Activated T-cell treated with anti-CD3 and anti-CD28 coated beads, Interleukin-2, amount 50 U/mL, for 72 hours (primary cell): ENCODE measurements around the gene SLC6A20. TPM values are rescaled to one million over a fixed set of nuclear protein-coding genes. Genes with fewer than 3 reads are reported as not detected.
"Not testable (repeated sequence)": the region's sequence is repeated elsewhere in the genome, so short reads cannot be mapped to it uniquely, and the experiment has no call there.

ENCODE experiments used
- ATAC-seq, 2 donors: fragments of 150-1000 bp; cut with Tn5 transposase; replicated peaks in 1 of 2; 2 replicates each; pipeline ENCODE4 v1.10.0; 2021; ENCODE audit warnings: moderate library complexity in 2 of 2, mild to moderate bottlenecking in 1 of 2
- DNase-seq, 2 donors: peaks; one replicate each; pipeline ENCODE4 v3.0.0; 2021 to 2022; ENCODE audit warnings: mixed read lengths in 1 of 2
- H3K27ac Mint-ChIP-seq: one replicate; pipeline ENCODE4 v1.8.0; 2022; ENCODE audit warnings: mild to moderate bottlenecking, moderate library complexity, mixed read lengths
- H3K27me3 Mint-ChIP-seq: one replicate; pipeline ENCODE4 v1.8.0; 2022; ENCODE audit warnings: low read depth, mixed read lengths
- H3K36me3 Mint-ChIP-seq, 2 donors: one replicate each; pipeline ENCODE4 v1.8.0; 2022; ENCODE audit warnings: mixed read lengths in 2 of 2, mild to moderate bottlenecking in 1 of 2; ENCODE audit not compliant: insufficient read depth in 2 of 2
- H3K4me1 Mint-ChIP-seq: one replicate; pipeline ENCODE4 v1.8.0; 2022; ENCODE audit warnings: low read depth, mixed read lengths
- H3K4me3 Mint-ChIP-seq, 2 donors: one replicate each; pipeline ENCODE4 v1.8.0; 2022; ENCODE audit warnings: mild to moderate bottlenecking in 2 of 2, mixed read lengths in 2 of 2, moderate library complexity in 2 of 2
- H3K9me3 Mint-ChIP-seq, 2 donors: one replicate each; pipeline ENCODE4 v1.8.0; 2022; ENCODE audit warnings: mixed read lengths in 2 of 2
- total RNA-seq, 2 donors: library from RNA; stranded (reverse); gene quantifications; one replicate each; pipeline ENCODE4 v1.2.3, GENCODE V29; 2022

The SLC6A20 gene
- total RNA-seq, 2 donors from 2014 or later, result not detected

GRCh38 chr3:45772341-45773035, 23.8 kb downstream of the SLC6A20 start:
- no peak overlapping the region for H3K4me3 Mint-ChIP-seq

GRCh38 chr3:45771831-45772230, 24.5 kb downstream of the SLC6A20 start:
- H3K36me3 Mint-ChIP-seq, result peaks cover 0 to 1% of the 10 kb centered on the region in 2 donors
- no peak overlapping the region for H3K27ac Mint-ChIP-seq
- DNase-seq, result no peak
- no peak overlapping the region for H3K4me3 Mint-ChIP-seq
- peaks cover 51% of the 10 kb centered on the region for H3K27me3 Mint-ChIP-seq
- peaks cover 0 to 2% of the 10 kb centered on the region in 2 donors for H3K9me3 Mint-ChIP-seq
- ATAC-seq, result no peak
- H3K4me1 Mint-ChIP-seq, result peaks cover 12% of the 10 kb centered on the region

More at GRCh38 chr3:45772341-45773035, 23.8 kb downstream of the SLC6A20 start:
- Mint-ChIP-seq H3K36me3 (no peaks in the 10 kb centered on the region), H3K27me3 (peaks cover 45% of the 10 kb centered on the region), H3K27ac (no peak overlapping the region), H3K4me1 (peaks cover 12% of the 10 kb centered on the region), H3K9me3 (peaks cover 0 to under 1% of the 10 kb centered on the region in 2 donors)
- ATAC-seq, result peak; percentile 72 to 80
- peak in 1 of 2 donors; percentile 18 for DNase-seq

GRCh38 chr3:45771166-45771775, 25.1 kb downstream of the SLC6A20 start:
- peaks cover 12% of the 10 kb centered on the region for H3K4me1 Mint-ChIP-seq
- ATAC-seq (no peak), DNase-seq (no peak)
- H3K27ac Mint-ChIP-seq, result no peak overlapping the region
- H3K4me3 Mint-ChIP-seq, result no peak overlapping the region
- peaks cover 0 to 2% of the 10 kb centered on the region in 2 donors for H3K9me3 Mint-ChIP-seq
- H3K27me3 Mint-ChIP-seq, result peaks cover 51% of the 10 kb centered on the region
- H3K36me3 Mint-ChIP-seq, result peaks cover 0 to 1% of the 10 kb centered on the region in 2 donors

GRCh38 chr3:45765958-45766357, 30.4 kb downstream of the SLC6A20 start:
- ATAC-seq (no peak), DNase-seq (no peak)
- H3K27me3 Mint-ChIP-seq, result peaks cover 33% of the 10 kb centered on the region
- peaks cover 0 to 2% of the 10 kb centered on the region in 2 donors for H3K9me3 Mint-ChIP-seq
- no peak overlapping the region for H3K27ac Mint-ChIP-seq
- H3K36me3 Mint-ChIP-seq, result peaks cover 0 to 1% of the 10 kb centered on the region in 2 donors
- H3K4me3 Mint-ChIP-seq, result no peak overlapping the region
- no peaks in the 10 kb centered on the region for H3K4me1 Mint-ChIP-seq

DNA sequence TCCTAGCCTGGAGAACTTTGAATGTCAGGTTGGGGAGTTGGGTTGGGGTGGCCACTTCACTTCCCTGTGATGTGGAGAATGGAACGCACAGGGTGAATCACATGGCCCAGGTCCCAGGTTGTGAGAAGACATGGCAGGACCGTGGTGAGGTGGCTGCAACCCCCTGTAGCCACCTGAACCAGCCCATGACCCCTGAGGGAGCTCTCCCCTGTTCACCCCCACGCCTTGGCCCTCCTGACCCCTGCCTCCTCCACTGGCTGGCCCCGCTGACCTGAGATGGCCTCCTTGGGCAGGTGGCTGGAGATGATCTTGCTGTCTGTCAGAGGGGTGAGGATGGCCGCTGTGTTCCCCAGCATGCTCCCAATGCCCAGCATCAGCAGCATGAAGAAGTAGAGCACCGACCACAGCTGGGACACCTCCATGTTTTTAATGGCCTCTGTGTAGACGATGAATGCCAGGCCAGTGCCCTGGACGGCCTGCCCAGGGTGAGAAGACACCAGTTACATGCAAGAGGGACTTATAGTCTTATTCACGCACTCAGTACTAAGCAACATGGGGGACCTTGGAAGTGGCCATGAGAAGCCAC, 31.0 kb downstream of the SLC6A20 start:
- H3K27ac Mint-ChIP-seq, result no peak overlapping the region
- no peaks in the 10 kb centered on the region for H3K4me1 Mint-ChIP-seq
- ATAC-seq (no peak), DNase-seq (no peak)
- H3K9me3 Mint-ChIP-seq, result peaks cover 0 to 2% of the 10 kb centered on the region in 2 donors
- H3K27me3 Mint-ChIP-seq, result peaks cover 32% of the 10 kb centered on the region
- peaks cover 0 to 1% of the 10 kb centered on the region in 2 donors for H3K36me3 Mint-ChIP-seq
- no peak overlapping the region for H3K4me3 Mint-ChIP-seq

DNA sequence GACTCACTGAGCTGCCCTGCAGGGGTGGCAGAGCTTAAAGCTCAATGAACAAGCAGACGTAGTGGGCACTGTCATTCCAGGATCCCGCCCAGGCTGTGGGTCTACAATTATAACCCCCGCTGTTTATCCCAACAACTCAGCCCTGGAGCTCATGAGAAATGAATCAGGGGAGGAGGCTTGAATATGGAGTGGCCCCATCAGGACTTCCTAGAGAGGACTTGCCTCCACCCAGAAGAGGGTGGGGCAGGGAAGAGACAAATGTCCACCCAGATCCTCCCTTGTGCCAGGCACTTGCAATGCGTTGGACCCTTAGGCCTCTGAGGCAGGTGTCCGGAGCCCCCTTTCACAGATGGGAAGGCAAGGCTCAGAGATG, 33.0 kb downstream of the SLC6A20 start:
- DNase-seq (no peak), ATAC-seq (no peak)
- peaks cover 0 to 2% of the 10 kb centered on the region in 2 donors for H3K9me3 Mint-ChIP-seq
- peaks cover 0 to 1% of the 10 kb centered on the region in 2 donors for H3K36me3 Mint-ChIP-seq
- peaks cover 25% of the 10 kb centered on the region for H3K27me3 Mint-ChIP-seq
- H3K27ac Mint-ChIP-seq, result no peak overlapping the region
- H3K4me1 Mint-ChIP-seq, result no peaks in the 10 kb centered on the region
- no peak overlapping the region for H3K4me3 Mint-ChIP-seq

- Mint-ChIP-seq H3K9me3 (peaks cover 0 to 2% of the 10 kb centered on the region in 2 donors), H3K36me3 (peaks cover 0 to 1% of the 10 kb centered on the region in 2 donors), H3K4me1 (no peaks in the 10 kb centered on the region), H3K4me3 (no peak overlapping the region), H3K27me3 (peaks cover 21% of the 10 kb centered on the region), H3K27ac (no peak overlapping the region)
- no peak for DNase-seq
- ATAC-seq, result no peak
Observed at GRCh38 chr3:45762647-45763302, 33.6 kb downstream of the SLC6A20 start.

DNA sequence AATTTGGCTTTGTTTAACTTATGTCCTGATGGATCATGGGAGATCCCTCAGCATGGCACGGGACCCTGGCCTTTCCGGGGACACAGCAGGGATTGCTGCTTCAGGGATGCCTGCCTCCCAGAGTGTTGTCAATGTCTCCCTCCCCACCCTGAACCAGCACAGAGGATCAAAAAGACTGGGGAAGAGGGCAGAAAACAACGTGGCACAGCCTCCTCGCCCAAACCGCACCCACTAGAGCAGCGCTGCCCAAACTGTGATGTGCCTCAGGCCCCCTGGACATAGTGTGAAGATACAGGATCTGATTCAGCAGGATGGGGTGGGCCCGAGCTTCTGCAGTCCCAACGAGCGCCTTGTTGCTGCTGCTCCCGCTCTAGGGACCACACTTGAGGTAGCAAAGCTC, 34.5 kb downstream of the SLC6A20 start:
- no peak overlapping the region for H3K27ac Mint-ChIP-seq
- no peaks in the 10 kb centered on the region for H3K36me3 Mint-ChIP-seq
- no peaks in the 10 kb centered on the region for H3K9me3 Mint-ChIP-seq
- peaks cover 13% of the 10 kb centered on the region for H3K27me3 Mint-ChIP-seq
- ATAC-seq, result no peak
- no peak for DNase-seq
- no peaks in the 10 kb centered on the region for H3K4me1 Mint-ChIP-seq
- H3K4me3 Mint-ChIP-seq, result no peak overlapping the region

GRCh38 chr3:45760878-45761711, 35.2 kb downstream of the SLC6A20 start:
- ATAC-seq (peak; percentile 53 to 75), DNase-seq (peak; percentile 51 to 52)
- Mint-ChIP-seq H3K36me3 (no peaks in the 10 kb centered on the region), H3K9me3 (no peaks in the 10 kb centered on the region), H3K4me3 (no peak overlapping the region), H3K27me3 (peaks cover 13% of the 10 kb centered on the region), H3K27ac (no peak overlapping the region), H3K4me1 (no peaks in the 10 kb centered on the region)

DNA sequence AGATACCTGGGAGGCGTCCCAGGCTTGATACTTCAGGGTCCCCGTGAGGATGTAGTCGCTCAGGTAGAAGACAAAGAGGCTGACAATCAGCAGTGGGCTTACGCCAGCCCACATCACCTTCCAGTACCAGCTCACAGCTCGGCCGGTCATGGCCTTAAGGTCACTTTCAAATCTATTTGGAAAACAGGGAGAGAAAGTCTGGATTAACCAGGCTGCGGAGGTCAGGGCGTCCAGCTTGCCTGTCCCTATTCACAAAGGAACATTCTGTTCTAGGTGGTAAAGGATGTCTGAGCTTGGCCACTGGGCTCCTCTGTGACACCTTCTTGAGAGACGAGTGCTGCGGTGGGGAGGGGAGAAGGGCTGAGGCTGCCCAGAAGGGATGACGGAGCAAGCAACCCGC, 36.5 kb downstream of the SLC6A20 start:
- Mint-ChIP-seq H3K4me1 (no peaks in the 10 kb centered on the region), H3K36me3 (no peaks in the 10 kb centered on the region), H3K27ac (no peak overlapping the region), H3K9me3 (no peaks in the 10 kb centered on the region), H3K4me3 (no peak overlapping the region), H3K27me3 (peaks cover 13% of the 10 kb centered on the region)
- no peak for ATAC-seq
- no peak for DNase-seq

GRCh38 chr3:45758871-45759270, 37.5 kb downstream of the SLC6A20 start:
- DNase-seq (no peak), ATAC-seq (peak in 1 of 2 donors; percentile 2)
- peaks cover 13% of the 10 kb centered on the region for H3K27me3 Mint-ChIP-seq
- no peaks in the 10 kb centered on the region for H3K9me3 Mint-ChIP-seq
- no peak overlapping the region for H3K4me3 Mint-ChIP-seq
- H3K4me1 Mint-ChIP-seq, result no peaks in the 10 kb centered on the region
- H3K36me3 Mint-ChIP-seq, result no peaks in the 10 kb centered on the region
- H3K27ac Mint-ChIP-seq, result no peak overlapping the region

GRCh38 chr3:45757141-45757540, 39.2 kb downstream of the SLC6A20 start:
- not testable (repeated sequence) for DNase-seq, H3K9me3 Mint-ChIP-seq, H3K27ac Mint-ChIP-seq, H3K36me3 Mint-ChIP-seq, H3K4me3 Mint-ChIP-seq, ATAC-seq, H3K4me1 Mint-ChIP-seq
- H3K27me3 Mint-ChIP-seq, result peaks cover 13% of the 10 kb centered on the region
